ENCODE data around the gene GABBR2.

DNA sequence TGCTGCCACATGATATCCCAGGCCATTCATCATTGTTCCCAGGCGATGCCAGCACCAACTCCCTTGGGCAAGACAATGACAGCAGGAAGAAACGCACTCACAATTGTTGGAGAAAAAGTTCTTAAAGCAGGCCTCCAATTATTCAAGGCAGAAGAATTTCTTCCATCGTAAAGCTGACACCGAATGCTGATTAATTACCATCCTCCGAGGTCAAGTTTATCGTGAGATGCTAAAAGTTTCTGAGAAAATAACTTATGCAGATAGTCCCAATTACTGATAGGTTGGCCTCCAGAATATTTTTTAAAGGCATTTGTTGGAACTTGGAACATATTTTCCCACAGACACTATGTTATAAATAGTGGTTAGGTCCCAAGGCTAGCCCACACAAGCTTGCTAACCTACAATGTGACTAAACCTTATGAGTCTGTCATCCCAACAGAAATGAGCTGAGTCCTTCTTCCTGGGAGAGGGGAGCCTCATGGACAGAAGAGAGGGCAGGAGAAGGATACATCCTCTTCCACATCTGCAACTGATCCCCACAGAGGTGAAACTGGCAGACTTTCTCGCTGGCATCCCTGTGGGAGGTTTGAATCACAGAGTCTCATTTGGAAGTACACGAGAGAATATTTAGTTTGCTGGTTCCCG lies 250.9 kb downstream of the GABBR2 start:
- TF ChIP-seq, protein P1, sequence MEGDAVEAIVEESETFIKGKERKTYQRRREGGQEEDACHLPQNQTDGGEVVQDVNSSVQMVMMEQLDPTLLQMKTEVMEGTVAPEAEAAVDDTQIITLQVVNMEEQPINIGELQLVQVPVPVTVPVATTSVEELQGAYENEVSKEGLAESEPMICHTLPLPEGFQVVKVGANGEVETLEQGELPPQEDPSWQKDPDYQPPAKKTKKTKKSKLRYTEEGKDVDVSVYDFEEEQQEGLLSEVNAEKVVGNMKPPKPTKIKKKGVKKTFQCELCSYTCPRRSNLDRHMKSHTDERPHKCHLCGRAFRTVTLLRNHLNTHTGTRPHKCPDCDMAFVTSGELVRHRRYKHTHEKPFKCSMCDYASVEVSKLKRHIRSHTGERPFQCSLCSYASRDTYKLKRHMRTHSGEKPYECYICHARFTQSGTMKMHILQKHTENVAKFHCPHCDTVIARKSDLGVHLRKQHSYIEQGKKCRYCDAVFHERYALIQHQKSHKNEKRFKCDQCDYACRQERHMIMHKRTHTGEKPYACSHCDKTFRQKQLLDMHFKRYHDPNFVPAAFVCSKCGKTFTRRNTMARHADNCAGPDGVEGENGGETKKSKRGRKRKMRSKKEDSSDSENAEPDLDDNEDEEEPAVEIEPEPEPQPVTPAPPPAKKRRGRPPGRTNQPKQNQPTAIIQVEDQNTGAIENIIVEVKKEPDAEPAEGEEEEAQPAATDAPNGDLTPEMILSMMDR (IDR thresholded peaks at IDR 0.05) = no peak
- no peak for TF ChIP-seq POLR2A (IDR thresholded peaks at IDR 0.05)

Data from adrenal gland (tissue), 5 donors.